MM.1S (cell line): ENCODE data around the gene LZTS2.

Source experiments
- DNase-seq: peaks from one replicate; pipeline ENCODE4 v3.0.0-alpha.2; 2015
- H2AFZ ChIP-seq: fragments of 300-600 bp; sonication (generic); 2 replicates; pipeline ENCODE4 v1.6.0; 2016; ENCODE audit warnings: antibody characterized with exemption, low read length
- H3F3A ChIP-seq: fragments of 300-600 bp; sonication (generic); 2 replicates; pipeline ENCODE4 v1.6.1; 2016; ENCODE audit warnings: mild to moderate bottlenecking, antibody characterized with exemption, low read length, moderate library complexity, mixed read lengths; ENCODE audit not compliant: insufficient read depth
- H3K27ac ChIP-seq: fragments of 300-600 bp; sonication (generic); 2 replicates; pipeline ENCODE4 v1.5.1; 2016; ENCODE audit warnings: mild to moderate bottlenecking, low read length
- H3K27me3 ChIP-seq: fragments of 300-600 bp; sonication (generic); replicated peaks from 2 replicates; pipeline ENCODE4 v1.6.0; 2016; ENCODE audit warnings: low read length; ENCODE audit not compliant: insufficient read depth
- H3K36me3 ChIP-seq: fragments of 300-600 bp; sonication (generic); replicated peaks from 2 replicates; pipeline ENCODE4 v1.6.1; 2016; ENCODE audit warnings: mild to moderate bottlenecking, low read length, mixed read lengths; ENCODE audit not compliant: insufficient read depth
- H3K4me1 ChIP-seq: fragments of 300-600 bp; sonication (generic); 2 replicates; pipeline ENCODE4 v1.6.1; 2016; ENCODE audit warnings: low read length, mixed read lengths
- H3K4me2 ChIP-seq: fragments of 300-600 bp; sonication (generic); 2 replicates; pipeline ENCODE4 v1.6.0; 2016; ENCODE audit warnings: low read depth, low read length
- H3K4me3 ChIP-seq: fragments of 300-600 bp; sonication (generic); 2 replicates; pipeline ENCODE4 v1.5.1; 2016; ENCODE audit warnings: low read length, mixed read lengths
- H3K79me2 ChIP-seq: fragments of 300-600 bp; sonication (generic); 2 replicates; pipeline ENCODE4 v1.6.1; 2016; ENCODE audit warnings: mixed run types, low read length, mixed read lengths
- H3K9ac ChIP-seq: fragments of 300-600 bp; sonication (generic); 2 replicates; pipeline ENCODE4 v1.6.1; 2016; ENCODE audit warnings: low read length, mixed read lengths
- H3K9me2 ChIP-seq: fragments of 300-600 bp; sonication (generic); replicated peaks from 2 replicates; pipeline ENCODE4 v1.6.1; 2016; ENCODE audit warnings: mild to moderate bottlenecking, low read length, mixed read lengths; ENCODE audit not compliant: insufficient read depth
- H3K9me3 ChIP-seq: fragments of 300-600 bp; sonication (generic); replicated peaks from 2 replicates; pipeline ENCODE4 v1.6.1; 2016; ENCODE audit warnings: mild to moderate bottlenecking, low read length, mixed read lengths; ENCODE audit not compliant: insufficient read depth
- H4K20me1 ChIP-seq: fragments of 300-600 bp; sonication (generic); 2 replicates; pipeline ENCODE4 v1.6.1; 2016; ENCODE audit warnings: mild to moderate bottlenecking, low read length, moderate library complexity, mixed read lengths; ENCODE audit not compliant: insufficient read depth
- CTCF ChIP-seq: fragments of 300-600 bp; sonication (generic); IDR thresholded peaks from 2 replicates; pipeline ENCODE4 v1.5.1; 2016; ENCODE audit warnings: antibody characterized with exemption, low read length, mixed read lengths
- EZH2 ChIP-seq: fragments of 300-600 bp; sonication (generic); optimal IDR thresholded peaks from 2 replicates; pipeline ENCODE3; 2017; ENCODE audit warnings: low read depth, mild to moderate bottlenecking, antibody characterized with exemption, low read length, mixed read lengths
- EZH2phosphoT487 ChIP-seq: fragments of 300-600 bp; sonication (generic); IDR thresholded peaks from 2 replicates; pipeline ENCODE4 v1.6.1; 2018; ENCODE audit warnings: antibody characterized with exemption, low read length

The LZTS2 gene

GRCh38 chr10:100996678-100997359, 2.8 kb upstream of the LZTS2 start:
- Histone ChIP-seq H2AFZ (peak overlapping the region; percentile 98), H3K79me2 (no peaks in the 10 kb centered on the region), H3K4me2 (peak overlapping the region; percentile 100), H3F3A (peaks cover 36% of the 10 kb centered on the region), H3K9me3 (no peaks in the 10 kb centered on the region), H3K27me3 (no peaks in the 10 kb centered on the region), H4K20me1 (no peaks in the 10 kb centered on the region), H3K9ac (peak overlapping the region; percentile 67), H3K36me3 (no peaks in the 10 kb centered on the region), H3K9me2 (no peaks in the 10 kb centered on the region), H3K27ac (peak overlapping the region; percentile 67; the same call in 1 of the 2 replicates), H3K4me3 (peak overlapping the region; percentile 92), H3K4me1 (peaks cover 13% of the 10 kb centered on the region)
- TF ChIP-seq EZH2 (no peak), CTCF (no peak), EZH2phosphoT487 (no peak)
- DNase-seq, result peak; percentile 31

GRCh38 chr10:100997360-100998182, 2.0 kb upstream of the LZTS2 start:
- no peaks in the 10 kb centered on the region for H4K20me1 ChIP-seq
- H3K9me2 ChIP-seq, result no peaks in the 10 kb centered on the region
- H3K9ac ChIP-seq, result peak overlapping the region; percentile 67
- no peaks in the 10 kb centered on the region for H3K36me3 ChIP-seq
- peak overlapping the region; percentile 98 for H2AFZ ChIP-seq
- peak overlapping the region; percentile 100 for H3K4me2 ChIP-seq
- H3K4me1 ChIP-seq, result peaks cover 13% of the 10 kb centered on the region
- H3F3A ChIP-seq, result peaks cover 36% of the 10 kb centered on the region
- no peaks in the 10 kb centered on the region for H3K79me2 ChIP-seq
- H3K27ac ChIP-seq, result peak overlapping the region; percentile 67; the same call in 1 of the 2 replicates
- H3K9me3 ChIP-seq, result no peaks in the 10 kb centered on the region
- peak; percentile 89 for TF ChIP-seq CTCF
- no peak for TF ChIP-seq EZH2
- TF ChIP-seq EZH2phosphoT487, result no peak
- DNase-seq, result peak; percentile 68
- peak overlapping the region; percentile 92 for H3K4me3 ChIP-seq
- H3K27me3 ChIP-seq, result no peaks in the 10 kb centered on the region

- Histone ChIP-seq H3K9me3 (no peaks in the 10 kb centered on the region), H3K79me2 (no peaks in the 10 kb centered on the region), H3F3A (peaks cover 36% of the 10 kb centered on the region), H3K4me1 (peaks cover 13% of the 10 kb centered on the region), H3K27me3 (no peaks in the 10 kb centered on the region), H3K27ac (peak overlapping the region; percentile 67; the same call in 1 of the 2 replicates), H4K20me1 (no peaks in the 10 kb centered on the region), H3K4me2 (peak overlapping the region; percentile 100), H3K9ac (peak overlapping the region; percentile 67), H3K36me3 (no peaks in the 10 kb centered on the region), H3K4me3 (peak overlapping the region; percentile 92), H3K9me2 (no peaks in the 10 kb centered on the region), H2AFZ (peak overlapping the region; percentile 98)
- peak; percentile 82 for DNase-seq
- TF ChIP-seq CTCF (no peak), EZH2 (no peak), EZH2phosphoT487 (no peak)
Observed at GRCh38 chr10:100998183-100998990, 1.2 kb upstream of the LZTS2 start.
